ENCODE data around the gene SHH. TPM values are rescaled to one million over a fixed set of nuclear protein-coding genes. Genes with fewer than 3 reads are reported as not detected.

The SHH gene
- total RNA-seq, 1 donor from 2014 or later: under 0.01 TPM

DNA sequence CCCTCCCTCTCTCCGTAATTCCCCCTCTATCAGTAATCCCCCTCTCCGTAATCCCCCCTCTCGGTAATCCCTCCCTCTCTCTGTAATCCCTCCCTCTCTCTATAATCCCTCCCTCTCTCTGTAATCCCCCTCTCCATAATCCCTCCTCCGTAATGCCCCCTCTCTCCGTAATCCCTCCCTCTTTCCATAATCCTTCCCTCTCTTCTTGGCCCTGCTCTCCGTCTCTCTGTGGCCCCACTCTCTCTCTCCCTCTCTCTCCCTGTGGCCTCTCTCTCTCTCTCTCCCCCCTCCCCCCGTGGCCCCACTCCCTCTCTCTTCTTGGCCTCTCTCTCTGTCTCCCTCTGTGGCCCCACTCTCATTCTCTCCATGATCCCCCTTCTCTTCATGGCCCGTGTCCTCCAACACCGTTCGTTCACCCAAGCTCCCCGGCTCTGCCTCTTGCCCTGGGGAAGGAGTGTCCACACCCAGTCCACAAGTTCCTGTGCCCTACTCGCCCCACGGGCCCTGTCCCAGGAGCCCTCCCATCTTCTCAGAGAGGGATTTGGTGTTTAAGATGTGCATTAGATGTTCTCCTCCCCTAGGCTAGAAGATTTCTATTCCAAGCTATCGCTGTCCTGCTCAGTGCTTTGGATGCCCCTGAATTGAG lies 19.8 kb downstream of the SHH start:
- DNase-seq (ENCODE audit: low read depth in 2 of 2): no peak

DNA sequence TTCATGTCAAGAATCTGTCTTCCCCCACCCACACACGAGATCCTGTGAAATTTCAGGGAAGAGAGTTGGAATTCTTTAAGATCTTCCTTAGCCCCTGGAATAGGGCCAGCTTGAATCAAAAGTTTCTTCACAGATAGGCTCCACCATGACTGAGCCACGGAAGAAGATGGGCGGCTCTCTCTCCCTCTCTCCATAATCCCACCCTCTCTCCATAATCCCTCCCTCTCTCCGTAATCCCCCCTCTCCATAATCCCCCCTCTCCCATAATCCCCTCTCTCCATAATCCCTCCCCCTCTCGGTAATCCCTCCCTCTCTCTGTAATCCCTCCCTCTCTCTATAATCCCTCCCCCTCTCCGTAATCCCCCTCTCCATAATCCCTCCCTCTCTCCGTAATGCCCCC lies 20.4 kb downstream of the SHH start:
- peak in 1 of 2 donors; percentile 30 for DNase-seq (ENCODE audit: low read depth in 2 of 2)

DNA sequence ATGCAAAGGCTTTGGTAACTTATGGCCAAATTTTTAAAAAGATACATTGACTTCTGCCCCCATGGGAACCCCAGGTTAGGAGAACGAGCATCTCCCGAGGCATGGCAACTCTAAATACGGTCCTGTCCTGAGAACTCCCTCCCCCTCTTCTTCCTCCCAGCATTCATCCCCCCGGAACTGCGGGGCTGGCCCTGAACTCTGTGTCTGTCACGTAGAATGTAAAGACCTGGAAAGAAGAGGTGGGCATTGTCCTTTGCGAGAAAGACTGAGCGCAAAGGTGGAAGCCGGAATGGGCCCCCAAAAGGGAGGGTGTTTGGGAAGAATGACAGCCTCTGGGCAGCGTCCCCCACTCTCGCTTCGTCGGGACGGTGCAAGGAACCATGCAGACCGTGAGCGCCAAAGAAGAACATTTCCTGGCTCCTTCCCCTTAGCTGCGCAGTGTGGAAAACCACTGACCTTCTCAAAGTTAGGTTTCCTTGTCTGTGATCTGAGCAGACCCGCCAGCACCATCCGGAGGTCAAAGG lies 21.0 kb downstream of the SHH start:
- no peak for DNase-seq (ENCODE audit: low read depth in 2 of 2)

DNA sequence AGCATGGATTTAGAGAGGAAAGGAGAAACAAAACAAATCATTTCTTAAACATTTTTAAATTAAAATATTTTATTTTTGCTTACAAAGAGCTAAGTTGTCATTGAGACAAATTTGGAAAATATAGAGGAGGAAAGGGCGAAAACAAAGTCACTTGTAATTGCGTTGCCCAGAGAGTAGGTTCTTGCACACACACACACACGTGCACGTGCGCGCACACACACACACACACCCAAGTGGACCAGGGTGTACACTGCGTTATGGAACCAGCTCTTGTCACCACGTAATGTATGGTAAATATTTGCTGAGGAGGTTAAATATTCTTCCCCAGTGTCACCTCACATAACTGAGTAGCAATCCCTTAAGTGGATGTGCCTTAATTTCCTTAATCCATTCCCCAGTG lies 21.6 kb downstream of the SHH start:
- DNase-seq (ENCODE audit: low read depth in 2 of 2): no peak

DNA sequence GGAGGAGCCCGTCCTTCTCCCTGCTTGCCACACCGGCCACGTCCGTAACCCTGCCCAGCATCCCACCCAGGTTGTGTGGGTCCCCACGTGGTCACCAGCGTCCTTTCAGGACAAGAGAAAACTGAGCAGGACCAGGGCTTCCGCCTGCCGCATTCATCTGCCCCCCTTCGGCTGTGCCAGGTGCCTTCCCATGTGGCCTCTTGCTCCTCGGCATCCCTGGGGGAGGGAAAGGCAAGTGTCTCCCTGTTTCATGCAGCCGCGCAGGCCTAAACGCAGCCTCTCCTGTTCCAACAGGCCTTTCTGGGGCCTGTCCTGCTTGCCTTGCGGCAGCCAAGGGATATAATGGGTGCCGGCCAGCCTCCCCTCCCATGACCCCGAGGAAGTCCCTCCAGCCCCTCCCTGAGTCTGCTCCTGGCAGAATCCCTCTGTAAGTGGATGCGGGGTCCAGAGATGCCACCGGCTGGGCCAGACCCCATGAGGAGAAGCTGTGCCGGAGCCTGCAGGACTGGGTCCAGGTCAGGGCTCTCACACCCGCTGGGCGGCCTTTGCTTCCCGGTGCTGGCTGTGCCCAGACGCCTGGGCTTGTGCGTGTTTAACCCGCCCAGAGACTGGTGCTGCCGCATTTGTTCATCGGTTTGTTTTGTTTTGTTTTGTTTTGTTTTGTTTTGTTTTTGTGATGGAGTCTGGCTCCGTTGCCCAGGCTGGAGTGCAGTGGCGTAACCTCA lies 23.1 kb downstream of the SHH start:
- no peak for DNase-seq (ENCODE audit: low read depth in 2 of 2)

DNA sequence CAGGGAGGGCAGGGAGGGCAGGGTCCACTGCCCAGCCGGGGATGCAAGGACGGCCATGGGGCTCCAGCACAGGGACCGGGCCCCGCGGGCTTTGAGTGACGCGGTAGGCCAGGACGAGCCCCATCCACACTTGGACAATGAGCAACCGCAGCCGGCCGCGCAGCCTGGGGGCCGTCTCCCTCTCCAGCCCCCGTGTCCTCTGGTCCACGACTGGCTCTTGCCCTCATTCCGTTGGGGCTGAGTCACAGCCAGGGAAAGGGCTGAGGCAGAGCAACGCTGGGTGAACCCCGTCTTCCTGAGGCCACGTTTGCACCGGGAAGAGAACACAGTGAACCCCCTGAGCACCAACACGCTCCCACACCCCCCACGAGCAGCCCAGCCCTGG lies 23.7 kb downstream of the SHH start:
- DNase-seq (ENCODE audit: low read depth in 2 of 2): no peak

DNA sequence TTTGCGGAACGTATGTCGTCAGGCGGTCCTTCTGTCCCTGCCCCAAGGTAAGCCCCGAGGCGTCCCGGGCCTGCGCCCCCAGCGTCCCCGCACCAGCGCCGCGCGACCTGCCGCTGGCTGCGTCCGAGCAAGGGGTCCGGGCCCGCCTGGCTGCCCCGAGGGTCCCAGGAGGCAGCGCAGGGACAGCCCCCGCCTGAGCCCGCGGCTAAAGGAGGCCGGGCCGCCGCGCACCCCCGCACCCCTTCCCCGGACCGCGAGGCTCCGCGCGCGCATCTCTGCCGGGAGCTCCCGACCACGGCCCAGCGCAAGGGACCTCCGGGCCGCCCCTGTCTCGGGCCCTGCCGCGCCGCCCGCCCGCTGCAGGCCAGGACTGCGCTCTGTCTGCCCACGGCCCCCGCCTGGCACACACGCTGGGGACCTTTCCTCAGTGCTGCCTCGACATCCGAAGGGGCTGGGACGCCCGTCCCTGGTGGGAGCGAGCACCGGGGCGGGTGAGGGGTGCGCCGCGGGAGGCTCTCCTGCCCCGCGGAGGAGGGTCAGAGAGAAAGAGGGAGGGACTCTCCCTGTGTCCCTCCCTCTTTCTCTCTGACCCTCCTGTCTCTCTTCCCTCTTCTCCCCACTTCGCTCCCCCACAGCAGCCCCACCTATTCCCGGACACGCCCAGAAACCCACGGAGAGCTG lies 25.0 kb downstream of the SHH start:
- DNase-seq (ENCODE audit: low read depth in 2 of 2): peak in 1 of 2 donors; percentile 23

DNA sequence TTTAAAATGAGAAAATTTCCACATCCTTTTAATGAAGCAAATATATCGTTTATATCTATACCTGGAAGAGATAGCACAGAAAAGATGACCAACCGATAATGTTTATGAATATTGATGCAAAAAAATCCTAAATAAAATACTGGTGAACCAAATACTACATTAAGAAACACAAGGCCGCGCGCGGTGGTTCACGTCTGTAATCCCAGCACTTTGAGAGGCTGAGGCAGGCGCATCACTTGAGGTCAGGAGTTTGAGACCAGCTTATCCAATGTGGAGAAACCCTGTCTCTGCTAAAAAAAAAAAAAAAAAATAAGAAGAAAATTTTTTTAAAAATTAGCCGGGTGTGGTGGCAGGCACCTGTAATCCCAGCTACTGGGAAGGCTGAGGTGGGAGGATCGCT lies 25.8 kb downstream of the SHH start:
- no peak for DNase-seq (ENCODE audit: low read depth in 2 of 2)

DNA sequence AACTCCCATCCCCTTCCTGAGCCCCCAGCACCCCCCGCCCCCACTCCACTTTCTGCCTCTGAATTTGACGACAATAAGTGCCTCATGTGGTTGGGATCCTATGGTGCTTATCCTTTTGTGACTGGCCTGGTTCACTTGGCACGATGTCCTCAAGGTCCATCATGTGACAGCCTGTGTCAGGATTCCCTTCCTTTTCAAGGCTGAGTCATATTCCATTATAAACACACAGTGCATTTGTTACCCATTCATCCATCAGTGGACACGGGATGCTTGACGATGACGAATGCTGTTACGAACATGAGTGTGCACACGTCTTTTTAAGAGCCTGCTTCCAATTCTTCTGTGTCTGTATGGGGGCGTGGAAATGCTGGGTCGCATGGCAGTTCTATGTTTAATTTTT lies 26.7 kb downstream of the SHH start:
- DNase-seq (ENCODE audit: low read depth in 2 of 2): peak; percentile 83 to 94

DNA sequence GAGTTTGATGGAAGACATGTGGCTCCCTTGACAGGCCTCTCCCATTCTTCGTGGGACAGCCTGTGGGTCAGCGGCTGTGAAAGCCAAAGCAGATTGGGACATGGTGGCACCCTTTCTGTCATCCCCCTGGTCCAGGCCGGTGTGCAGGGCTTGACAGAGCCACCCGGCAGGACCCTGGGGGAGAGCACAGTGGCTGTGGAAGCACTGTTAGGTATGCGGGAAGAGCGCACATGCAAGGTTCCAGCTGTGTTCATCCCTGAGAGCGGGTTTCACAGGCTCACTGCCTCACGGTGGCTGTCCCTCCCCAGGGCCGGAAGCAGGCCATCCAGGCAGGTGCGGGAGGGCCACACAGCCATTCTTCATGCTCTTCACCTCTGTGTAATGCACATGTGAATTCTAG lies 29.8 kb downstream of the SHH start:
- no peak for DNase-seq (ENCODE audit: low read depth in 2 of 2)

DNA sequence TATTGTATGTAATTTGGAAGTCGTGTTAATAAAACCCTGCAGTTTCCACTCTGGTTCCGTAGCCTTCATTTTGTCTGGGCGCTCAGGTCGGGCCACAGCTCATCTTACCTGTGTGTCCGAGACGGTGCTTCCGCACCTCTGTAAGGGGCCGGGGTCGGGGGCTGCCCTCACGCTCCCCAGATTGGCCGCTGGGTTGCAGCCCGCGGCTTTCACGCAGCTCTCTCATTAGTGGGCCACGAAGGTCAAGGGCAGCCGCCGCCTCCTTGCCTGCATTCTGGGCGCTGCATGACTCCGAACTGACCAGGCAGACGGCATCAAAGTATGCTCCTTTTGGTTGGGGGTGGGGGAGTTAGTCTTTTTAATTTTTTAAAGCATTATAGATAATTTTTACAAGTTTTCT lies 30.8 kb downstream of the SHH start:
- no peak for DNase-seq (ENCODE audit: low read depth in 2 of 2)

DNA sequence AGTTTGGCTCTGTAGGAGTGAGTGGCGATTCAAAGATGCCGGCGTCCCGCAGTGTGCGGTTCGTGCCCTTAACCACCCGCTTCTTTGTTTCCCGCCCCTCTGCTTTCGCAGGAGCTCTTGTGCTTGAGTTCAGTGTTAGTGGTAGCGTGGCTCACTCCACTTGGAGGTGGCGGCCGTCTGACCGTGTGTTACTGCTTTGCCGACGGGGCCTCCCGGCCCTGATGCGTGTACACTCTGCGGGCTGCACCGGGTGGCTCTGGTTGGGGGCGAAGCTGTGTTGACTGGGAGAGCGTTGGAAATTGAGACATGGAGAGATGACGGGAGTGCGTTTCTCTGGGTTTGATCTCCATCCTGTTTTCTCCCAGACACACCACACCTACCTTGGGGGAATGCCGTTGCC lies 31.4 kb downstream of the SHH start:
- no peak for DNase-seq (ENCODE audit: low read depth in 2 of 2)

DNA sequence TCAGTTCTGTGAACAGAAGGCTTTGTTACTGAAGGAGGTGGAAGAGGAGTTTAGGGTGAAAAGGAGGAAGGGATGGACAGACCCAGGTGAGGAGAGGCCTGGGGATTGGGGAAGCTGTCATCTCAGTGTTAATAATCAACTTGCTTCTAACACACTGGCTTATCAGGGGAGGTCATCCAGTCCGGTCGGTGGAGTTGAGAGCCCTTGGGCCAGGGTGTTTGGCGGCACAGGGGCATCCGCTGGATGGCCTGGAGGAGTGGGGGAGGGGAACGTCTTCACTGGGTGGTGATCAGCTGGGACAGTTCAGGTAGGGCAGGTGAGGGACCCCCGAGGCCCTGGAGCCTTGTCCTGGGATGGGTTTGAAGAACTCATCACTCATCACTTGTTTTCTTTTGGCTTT lies 33.9 kb downstream of the SHH start:
- DNase-seq (ENCODE audit: low read depth in 2 of 2): no peak

DNA sequence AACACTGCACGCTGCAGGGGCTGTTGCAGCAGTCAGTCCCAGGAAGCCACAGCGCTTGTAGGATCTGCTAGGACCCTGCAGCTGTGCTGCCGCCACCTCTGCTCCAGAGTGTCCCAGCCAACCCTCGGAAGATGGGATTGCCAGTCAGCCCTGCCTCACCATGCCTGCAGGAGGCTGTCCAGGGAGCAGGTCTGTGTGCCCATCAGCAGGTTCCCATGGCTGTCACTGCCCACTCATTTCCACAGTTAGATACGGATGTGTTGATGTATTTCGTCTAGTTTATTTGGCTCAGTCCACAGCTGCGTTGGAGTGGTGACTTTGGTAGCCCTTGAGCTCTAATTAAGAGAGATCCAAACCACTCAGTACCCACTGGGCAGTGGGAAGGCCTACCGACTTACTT lies 35.7 kb downstream of the SHH start:
- DNase-seq (ENCODE audit: low read depth in 2 of 2): no peak

DNA sequence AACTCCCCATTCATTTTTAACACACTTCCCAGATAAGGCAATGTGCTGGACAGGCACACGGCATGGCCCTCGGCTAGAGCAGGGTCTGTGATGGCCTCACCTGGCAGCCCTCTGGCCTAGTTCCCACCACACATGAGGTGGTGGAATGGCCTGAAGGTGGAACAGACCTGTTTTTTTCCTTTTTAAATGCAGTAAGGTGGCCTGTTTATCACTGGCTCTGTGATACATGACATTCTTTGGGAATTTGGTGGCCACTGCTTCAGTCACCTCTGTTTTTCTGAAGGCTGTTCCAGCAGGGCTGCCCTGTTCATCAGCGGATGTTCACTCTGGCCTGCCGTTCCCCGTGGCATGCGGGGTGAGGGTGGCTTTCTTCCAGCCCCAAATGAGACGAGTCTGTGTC lies 36.6 kb downstream of the SHH start:
- DNase-seq (ENCODE audit: low read depth in 2 of 2): no peak

DNA sequence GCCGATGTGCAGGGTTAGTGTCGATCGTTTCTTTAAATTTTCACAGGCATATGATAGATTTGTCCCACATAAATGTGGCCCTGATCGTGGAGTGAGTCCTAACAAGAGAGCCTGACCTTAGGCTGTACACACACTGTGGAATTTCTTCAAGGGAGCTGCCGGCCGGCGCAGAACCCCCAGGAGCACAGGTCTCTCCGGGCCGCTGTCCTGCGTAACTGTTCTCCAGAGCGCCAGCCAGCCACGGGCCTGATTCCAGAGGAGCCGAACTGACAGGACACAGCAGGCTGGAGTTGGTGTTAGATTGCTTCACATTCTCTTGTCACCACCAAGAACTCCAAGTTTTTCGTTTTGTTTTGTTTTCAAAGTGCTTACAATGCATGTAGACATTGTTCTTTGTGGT lies 37.3 kb downstream of the SHH start:
- no peak for DNase-seq (ENCODE audit: low read depth in 2 of 2)

DNA sequence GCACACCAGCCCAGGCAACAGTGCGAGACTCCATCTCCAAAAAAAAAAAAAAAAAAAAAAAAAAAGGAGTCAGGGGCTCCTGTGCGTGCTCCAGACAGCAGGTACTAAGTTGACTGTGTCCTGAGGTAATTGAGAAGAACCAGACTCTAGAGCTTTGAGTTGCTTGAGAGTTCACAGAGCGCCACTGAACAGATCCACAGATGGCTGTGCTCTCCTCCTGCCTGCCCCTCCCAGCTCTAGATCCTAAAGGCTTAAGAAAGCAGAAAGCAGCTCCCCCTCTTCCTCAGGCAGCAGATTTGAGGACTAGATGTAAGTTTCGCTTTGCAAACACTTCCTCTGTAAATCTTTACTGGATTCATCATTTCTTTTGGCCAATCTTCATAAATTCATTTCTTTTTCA lies 38.7 kb downstream of the SHH start:
- no peak for DNase-seq (ENCODE audit: low read depth in 2 of 2)

DNA sequence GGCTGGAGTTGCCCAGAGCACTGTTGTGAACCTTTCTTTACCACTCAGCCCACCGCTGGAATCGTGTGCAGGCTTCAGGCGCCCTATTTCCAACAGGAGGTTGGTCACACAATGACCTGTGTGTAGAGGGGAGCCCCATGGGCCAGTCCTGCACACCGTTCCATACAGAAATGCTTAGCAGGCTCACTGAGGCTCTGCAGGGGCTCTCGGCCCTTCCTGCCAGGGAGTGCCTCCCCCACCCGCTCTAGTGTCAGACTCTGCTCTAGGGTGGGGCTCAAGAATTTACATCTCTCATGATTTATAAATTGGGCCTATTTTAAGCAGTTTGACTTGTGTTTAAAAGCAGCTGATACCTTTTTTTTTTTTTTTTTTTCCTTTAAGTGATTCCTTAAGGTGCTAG lies 42.0 kb downstream of the SHH start:
- DNase-seq (ENCODE audit: low read depth in 2 of 2): no peak

DNA sequence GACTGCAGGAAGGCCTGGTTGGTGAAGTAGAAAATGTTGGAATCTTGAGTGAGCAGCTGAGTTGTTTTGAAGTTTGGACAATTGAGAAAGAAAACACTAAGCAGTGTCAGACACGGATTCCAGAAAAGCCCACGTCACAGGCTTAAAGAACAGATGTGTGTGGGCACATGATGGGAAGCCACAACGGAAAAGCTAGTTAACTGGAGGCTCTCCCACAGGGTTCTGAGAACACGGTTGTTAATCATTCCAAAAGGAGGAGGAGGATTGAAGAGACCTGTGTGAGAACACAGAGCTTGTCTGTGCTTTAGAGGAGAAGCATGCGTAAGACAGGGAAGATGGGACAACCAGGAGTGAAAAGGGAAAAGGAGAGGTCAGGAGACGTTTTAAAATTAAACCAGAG lies 42.6 kb downstream of the SHH start:
- no peak for DNase-seq (ENCODE audit: low read depth in 2 of 2)

DNA sequence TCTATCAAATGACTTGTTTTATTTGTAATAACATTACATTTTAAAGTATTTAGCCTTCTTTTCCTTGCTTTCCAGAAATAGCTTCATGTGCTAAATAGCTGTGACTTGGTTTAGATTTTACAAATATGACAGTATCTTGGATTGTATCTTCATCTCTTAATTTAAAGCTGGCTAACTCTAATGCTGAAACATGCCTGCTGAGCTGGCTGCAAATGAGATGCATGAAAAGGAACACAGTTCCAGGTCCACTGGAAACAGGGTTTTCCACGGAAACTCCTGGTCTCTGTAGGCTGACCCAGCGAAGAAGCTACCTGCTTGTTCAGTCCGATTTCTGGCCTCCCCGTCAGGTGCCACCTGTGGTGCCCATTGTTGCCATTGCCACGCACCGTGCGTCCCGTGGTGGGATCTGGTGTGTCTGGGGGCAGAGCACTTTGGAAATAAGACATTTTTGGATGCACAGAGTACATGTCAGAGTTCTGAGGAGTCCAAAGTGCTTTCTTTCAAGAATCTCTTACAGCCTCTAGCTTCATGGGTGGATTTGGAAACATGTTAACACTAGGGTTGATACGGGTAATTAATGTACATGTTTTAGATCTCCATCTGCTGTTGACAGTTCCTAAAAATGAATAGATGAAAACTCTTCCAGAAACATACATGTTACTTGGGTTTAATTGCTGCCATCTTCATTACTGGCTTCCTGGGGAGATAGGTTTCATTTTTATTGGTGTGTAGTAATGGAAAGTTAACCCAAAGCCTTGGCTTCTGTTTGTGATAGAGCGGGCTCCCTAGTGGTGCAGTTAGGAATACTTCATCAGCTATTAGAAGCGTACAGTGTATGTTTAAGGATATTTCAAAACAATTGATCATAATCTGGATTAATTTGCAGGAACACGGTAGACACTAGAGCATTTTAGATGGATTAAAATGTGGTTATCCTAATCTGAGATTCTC lies 45.0 kb downstream of the SHH start:
- DNase-seq (ENCODE audit: low read depth in 2 of 2): no peak

DNA sequence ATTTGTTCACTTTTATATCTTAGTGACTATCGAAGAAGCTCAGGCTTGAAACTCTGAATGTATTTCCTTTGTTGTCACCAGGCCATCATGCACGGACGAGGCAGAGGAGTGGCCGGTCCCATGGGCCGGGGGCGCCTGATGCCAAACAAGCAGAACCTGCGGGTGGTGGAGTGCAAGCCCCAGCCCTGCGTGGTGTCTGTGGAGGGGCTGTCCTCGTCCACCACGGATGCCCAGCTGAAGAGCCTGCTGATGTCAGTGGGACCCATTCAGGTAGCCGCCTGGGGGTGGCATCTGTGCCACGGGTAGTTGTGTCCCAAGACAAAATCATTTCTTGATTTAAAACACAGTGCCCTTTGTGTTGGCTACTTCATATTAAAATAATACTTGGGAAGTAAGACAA lies 45.9 kb downstream of the SHH start:
- no peak for DNase-seq (ENCODE audit: low read depth in 2 of 2)

DNA sequence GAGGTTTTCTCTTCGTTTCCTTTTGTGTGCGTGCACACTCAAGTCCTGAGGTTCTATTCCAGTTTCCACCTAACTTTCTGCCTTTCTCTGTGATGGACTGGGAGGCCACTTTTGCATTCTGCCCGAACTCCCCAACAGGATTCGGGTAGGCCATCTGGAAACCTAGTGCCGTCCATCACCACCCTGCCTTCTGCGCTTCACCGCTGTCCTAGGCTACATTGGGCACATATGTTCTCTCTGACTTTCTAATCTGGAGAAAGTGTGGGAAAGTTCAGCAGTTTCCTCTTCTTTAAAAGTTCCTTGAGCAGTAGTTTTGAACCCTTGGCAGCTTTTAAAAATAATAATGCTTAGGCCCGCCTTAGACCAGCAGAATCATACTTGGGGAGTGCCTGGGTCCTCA lies 46.8 kb downstream of the SHH start:
- no peak for DNase-seq (ENCODE audit: low read depth in 2 of 2)
